HCT116 (cell line): ENCODE measurements around the gene IL1R2. TPM values are rescaled to one million over a fixed set of nuclear protein-coding genes. Genes with fewer than 3 reads are reported as not detected.

Experiments used
- ATAC-seq: fragments of 200-7000 bp; cut with Tn5 transposase; 2 replicates; pipeline ENCODE4 v1.9.1; 2020; ENCODE audit warnings: mild to moderate bottlenecking, moderate library complexity
- BruUV-seq: library from RNA; stranded (reverse); fragments of 400-500 nt; replicated peaks from 2 replicates; lab custom pipeline; 2021; lab: Mats Ljungman, UMichigan
- CTCF ChIA-PET: fragments of 300-600 bp; sonication (Branson Sonifier 250); formaldehyde crosslinking; loops from one replicate; lab custom pipeline; 2021; ENCODE audit warnings: antibody characterized with exemption; lab: Charles Lee
- POLR2A ChIA-PET: fragments of 300-600, 350-600 bp; sonication (Branson Sonifier 250); formaldehyde crosslinking; loops from one replicate; lab custom pipeline; 2021; ENCODE audit warnings: antibody characterized with exemption; lab: Charles Lee
- RAD21 ChIA-PET, 2 experiments: fragments of 300-600 bp; sonication (Branson Sonifier 250); formaldehyde crosslinking; loops; one replicate each; lab custom pipeline; 2023; ENCODE audit warnings: low total read pairs in 2 of 2; ENCODE audit not compliant: uncharacterized antibody in 2 of 2, unreplicated experiment in 2 of 2, low non-redundant PET in 1 of 2; lab: Charles Lee
- DNase-seq: peaks from one replicate; pipeline ENCODE4 v3.0.0-alpha.2; 2010; ENCODE audit warnings: low read depth, low spot score
- H2AFZ ChIP-seq: fragments of 200-600 bp; shearing (Covaris generic), sonication (generic); 2 replicates; pipeline ENCODE4 v1.6.1; 2017; ENCODE audit warnings: low read depth, mixed run types, mixed read lengths, antibody characterized with exemption, low read length; ENCODE audit not compliant: poor library complexity, severe bottlenecking
- H3K27ac ChIP-seq: 2 replicates; pipeline ENCODE4 v1.5.1; 2012; ENCODE audit warnings: low read depth, low read length
- H3K27me3 ChIP-seq: fragments of 200-600 bp; sonication (generic); 2 replicates; pipeline ENCODE4 v1.6.1; 2016; ENCODE audit warnings: mixed run types, low read length, mixed read lengths; ENCODE audit not compliant: insufficient read depth
- H3K36me3 ChIP-seq, 2 experiments: fragments of 200-500 bp in 1 of 2; fragments of 200-600 bp in 1 of 2; sonication (Bioruptor generic) in 1 of 2; sonication (generic) in 1 of 2; 2 replicates each; pipeline versions ENCODE4 v1.5.1 to v1.6.1; 2014 to 2016; ENCODE audit warnings: low read length in 2 of 2, inconsistent platforms in 1 of 2, mixed read lengths in 1 of 2, mixed run types in 1 of 2; ENCODE audit not compliant: insufficient read depth in 2 of 2, control insufficient read depth in 1 of 2
- H3K4me1 ChIP-seq, 2 experiments: fragments of 200-600 bp in 1 of 2; sonication (generic) in 1 of 2; 2 replicates each; pipeline versions ENCODE4 v1.5.1 to v1.6.1; 2012 to 2017; ENCODE audit warnings: low read length in 2 of 2, inconsistent platforms in 1 of 2, mild to moderate bottlenecking in 1 of 2, mixed read lengths in 1 of 2, mixed run types in 1 of 2, moderate library complexity in 1 of 2; ENCODE audit not compliant: insufficient read depth in 2 of 2, control insufficient read depth in 1 of 2
- H3K4me2 ChIP-seq: fragments of 200-600 bp; sonication (generic); 2 replicates; pipeline ENCODE4 v1.6.1; 2017; ENCODE audit warnings: mixed run types, low read length, mixed read lengths
- H3K4me3 ChIP-seq, 2 experiments: fragments of 200-600 bp in 1 of 2; sonication (generic) in 1 of 2; replicated peaks in 1 of 2; 2 replicates each; pipeline ENCODE4 v1.5.1; 2011 to 2016; ENCODE audit warnings: low read length in 2 of 2, control low read depth in 1 of 2, low read depth in 1 of 2, mild to moderate bottlenecking in 1 of 2, mixed read lengths in 1 of 2, mixed run types in 1 of 2
- H3K79me2 ChIP-seq: fragments of 200-600 bp; sonication (generic); 2 replicates; pipeline ENCODE4 v1.6.1; 2017; ENCODE audit warnings: mild to moderate bottlenecking, mixed run types, low read length, moderate library complexity, mixed read lengths; ENCODE audit not compliant: insufficient read depth
- H3K9ac ChIP-seq: fragments of 200-600 bp; sonication (generic); 2 replicates; pipeline ENCODE4 v1.6.1; 2016; ENCODE audit warnings: low read length, mixed read lengths
- H3K9me2 ChIP-seq: fragments of 200-600 bp; sonication (generic), shearing (Covaris generic); 2 replicates; pipeline ENCODE4 v1.6.1; 2017; ENCODE audit warnings: mixed run types, mild to moderate bottlenecking, moderate library complexity; ENCODE audit not compliant: insufficient read depth
- H3K9me3 ChIP-seq, 2 experiments: fragments of 200-500 bp in 1 of 2; fragments of 200-600 bp in 1 of 2; sonication (Bioruptor generic) in 1 of 2; sonication (generic) in 1 of 2; 2 replicates each; pipeline ENCODE4 v1.6.1; 2014 to 2017; ENCODE audit warnings: low read length in 2 of 2, mixed read lengths in 2 of 2, inconsistent platforms in 1 of 2, low read depth in 1 of 2, mild to moderate bottlenecking in 1 of 2, mixed run types in 1 of 2, moderate library complexity in 1 of 2; ENCODE audit not compliant: control insufficient read depth in 1 of 2, insufficient read depth in 1 of 2
- H4K20me1 ChIP-seq: fragments of 200-600 bp; sonication (generic), shearing (Covaris generic); 2 replicates; pipeline ENCODE4 v1.6.1; 2017; ENCODE audit warnings: mixed run types, mild to moderate bottlenecking, moderate library complexity; ENCODE audit not compliant: insufficient read depth
- CEBPB ChIP-seq: IDR thresholded peaks from 2 replicates; pipeline ENCODE4 v1.6.1; 2012; ENCODE audit warnings: low read depth
- ELF1 ChIP-seq: IDR thresholded peaks from 2 replicates; pipeline ENCODE4 v1.6.1; 2012; ENCODE audit warnings: low read depth, borderline replicate concordance
- EZH2phosphoT487 ChIP-seq: fragments of 200-600 bp; IDR thresholded peaks from 2 replicates; pipeline ENCODE4 v1.6.1; 2018; ENCODE audit warnings: antibody characterized with exemption, borderline replicate concordance
- FOSL1 ChIP-seq: IDR thresholded peaks from 2 replicates; pipeline ENCODE4 v1.6.1; 2012; ENCODE audit warnings: low read depth
- POLR2A ChIP-seq: IDR thresholded peaks from 2 replicates; pipeline ENCODE4 v1.7.0; 2011; ENCODE audit warnings: borderline replicate concordance; ENCODE audit not compliant: insufficient read depth, insufficient read length; ENCODE audit errors: extremely low read depth
- SIN3A ChIP-seq: IDR thresholded peaks from 2 replicates; pipeline ENCODE4 v1.6.1; 2012; ENCODE audit warnings: low read depth
- TCF7L2 ChIP-seq: IDR thresholded peaks from 2 replicates; pipeline ENCODE4 v1.7.0; 2011; ENCODE audit warnings: borderline replicate concordance, inconsistent platforms; ENCODE audit not compliant: insufficient read depth, insufficient read length; ENCODE audit errors: extremely low read depth
- YY1 ChIP-seq: IDR thresholded peaks from 2 replicates; pipeline ENCODE4 v1.6.1; 2011; ENCODE audit warnings: low read length, low read depth, moderate library complexity, mild to moderate bottlenecking; ENCODE audit not compliant: insufficient replicate concordance; ENCODE audit errors: extremely low read depth
- intact Hi-C: fragments of 100-400 bp; cut with micrococcal nuclease; formaldehyde crosslinking; loops from 2 replicates; pipeline ENCODE4 v1.10.0; 2022
- total RNA-seq: library from RNA; stranded (reverse); gene quantifications from one replicate; pipeline ENCODE4 v1.2.1, GENCODE V29; 2021; ENCODE audit not compliant: unreplicated experiment
- TF ChIP-seq, protein P1 (sequence below): IDR thresholded peaks from 2 replicates; pipeline ENCODE4 v1.6.1; 2011; ENCODE audit warnings: mild to moderate bottlenecking, low read length, moderate library complexity; ENCODE audit not compliant: insufficient replicate concordance; ENCODE audit errors: extremely low read depth
- TF ChIP-seq, protein P2 (sequence below): IDR thresholded peaks from 2 replicates; pipeline ENCODE4 v1.6.1; 2012; ENCODE audit warnings: low read depth

The IL1R2 gene
- total RNA-seq, 1 experiment from 2014 or later = 0.52 TPM

- ChIA-PET POLR2A (no interaction called here), CTCF (interaction anchor here (0.9 kb wide), 1 partner anchor 441 kb away, joined by 3 read pairs; no protein-coding TSS in a partner anchor), RAD21 (no interaction called here)
- BruUV-seq = no TSS peak
- H3K27ac ChIP-seq = no peak overlapping the region
- DNase-seq (no peak), ATAC-seq (no peak)
- H3K9me3 ChIP-seq = no peaks in the 10 kb centered on the region
- H3K4me1 ChIP-seq = peaks cover 0 to 4% of the 10 kb centered on the region in 2 experiments; a peak in 1 of 4 replicates
- H2AFZ ChIP-seq = no peak overlapping the region
- H3K4me2 ChIP-seq = no peak overlapping the region
- intact Hi-C loops = no loop called here
- H3K79me2 ChIP-seq = no peaks in the 10 kb centered on the region
- TF ChIP-seq, protein P1, sequence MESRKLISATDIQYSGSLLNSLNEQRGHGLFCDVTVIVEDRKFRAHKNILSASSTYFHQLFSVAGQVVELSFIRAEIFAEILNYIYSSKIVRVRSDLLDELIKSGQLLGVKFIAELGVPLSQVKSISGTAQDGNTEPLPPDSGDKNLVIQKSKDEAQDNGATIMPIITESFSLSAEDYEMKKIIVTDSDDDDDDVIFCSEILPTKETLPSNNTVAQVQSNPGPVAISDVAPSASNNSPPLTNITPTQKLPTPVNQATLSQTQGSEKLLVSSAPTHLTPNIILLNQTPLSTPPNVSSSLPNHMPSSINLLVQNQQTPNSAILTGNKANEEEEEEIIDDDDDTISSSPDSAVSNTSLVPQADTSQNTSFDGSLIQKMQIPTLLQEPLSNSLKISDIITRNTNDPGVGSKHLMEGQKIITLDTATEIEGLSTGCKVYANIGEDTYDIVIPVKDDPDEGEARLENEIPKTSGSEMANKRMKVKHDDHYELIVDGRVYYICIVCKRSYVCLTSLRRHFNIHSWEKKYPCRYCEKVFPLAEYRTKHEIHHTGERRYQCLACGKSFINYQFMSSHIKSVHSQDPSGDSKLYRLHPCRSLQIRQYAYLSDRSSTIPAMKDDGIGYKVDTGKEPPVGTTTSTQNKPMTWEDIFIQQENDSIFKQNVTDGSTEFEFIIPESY = no peak
- TF ChIP-seq TCF7L2 (no peak), EZH2phosphoT487 (no peak), ELF1 (no peak), POLR2A (no peak), YY1 (no peak), FOSL1 (no peak), CEBPB (no peak), SIN3A (no peak)
- TF ChIP-seq, protein P2, sequence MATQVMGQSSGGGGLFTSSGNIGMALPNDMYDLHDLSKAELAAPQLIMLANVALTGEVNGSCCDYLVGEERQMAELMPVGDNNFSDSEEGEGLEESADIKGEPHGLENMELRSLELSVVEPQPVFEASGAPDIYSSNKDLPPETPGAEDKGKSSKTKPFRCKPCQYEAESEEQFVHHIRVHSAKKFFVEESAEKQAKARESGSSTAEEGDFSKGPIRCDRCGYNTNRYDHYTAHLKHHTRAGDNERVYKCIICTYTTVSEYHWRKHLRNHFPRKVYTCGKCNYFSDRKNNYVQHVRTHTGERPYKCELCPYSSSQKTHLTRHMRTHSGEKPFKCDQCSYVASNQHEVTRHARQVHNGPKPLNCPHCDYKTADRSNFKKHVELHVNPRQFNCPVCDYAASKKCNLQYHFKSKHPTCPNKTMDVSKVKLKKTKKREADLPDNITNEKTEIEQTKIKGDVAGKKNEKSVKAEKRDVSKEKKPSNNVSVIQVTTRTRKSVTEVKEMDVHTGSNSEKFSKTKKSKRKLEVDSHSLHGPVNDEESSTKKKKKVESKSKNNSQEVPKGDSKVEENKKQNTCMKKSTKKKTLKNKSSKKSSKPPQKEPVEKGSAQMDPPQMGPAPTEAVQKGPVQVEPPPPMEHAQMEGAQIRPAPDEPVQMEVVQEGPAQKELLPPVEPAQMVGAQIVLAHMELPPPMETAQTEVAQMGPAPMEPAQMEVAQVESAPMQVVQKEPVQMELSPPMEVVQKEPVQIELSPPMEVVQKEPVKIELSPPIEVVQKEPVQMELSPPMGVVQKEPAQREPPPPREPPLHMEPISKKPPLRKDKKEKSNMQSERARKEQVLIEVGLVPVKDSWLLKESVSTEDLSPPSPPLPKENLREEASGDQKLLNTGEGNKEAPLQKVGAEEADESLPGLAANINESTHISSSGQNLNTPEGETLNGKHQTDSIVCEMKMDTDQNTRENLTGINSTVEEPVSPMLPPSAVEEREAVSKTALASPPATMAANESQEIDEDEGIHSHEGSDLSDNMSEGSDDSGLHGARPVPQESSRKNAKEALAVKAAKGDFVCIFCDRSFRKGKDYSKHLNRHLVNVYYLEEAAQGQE = no peak
- no peaks in the 10 kb centered on the region for H4K20me1 ChIP-seq
- H3K9me2 ChIP-seq = no peaks in the 10 kb centered on the region
- no peaks in the 10 kb centered on the region for H3K27me3 ChIP-seq
- no peak overlapping the region for H3K9ac ChIP-seq
- no peak overlapping the region for H3K4me3 ChIP-seq
- no peaks in the 10 kb centered on the region for H3K36me3 ChIP-seq
These were observed 10.0 kb downstream of the IL1R2 start for GRCh38 chr2:102001767-102002142.
